Nephron progenitor cell (in vitro differentiated cells): Measurements from ENCODE around the gene MFSD2A.
A peak's percentile ranks its signal among the peaks of the same experiment; 100 is the strongest.
"Not testable (repeated sequence)": the region's sequence is repeated elsewhere in the genome, so short reads cannot be mapped to it uniquely, and the experiment has no call there.

Experiments
- DNase-seq: peaks from one replicate; pipeline ENCODE4 v3.0.0; 2021
- H3K27ac Mint-ChIP-seq: 2 replicates; pipeline ENCODE4 v1.8.0; 2021; ENCODE audit warnings: mild to moderate bottlenecking, moderate library complexity, mixed read lengths
- H3K27me3 Mint-ChIP-seq: 2 replicates; pipeline ENCODE4 v1.8.0; 2021; ENCODE audit warnings: mild to moderate bottlenecking, low read depth, mixed read lengths; ENCODE audit not compliant: poor library complexity
- H3K36me3 Mint-ChIP-seq: 2 replicates; pipeline ENCODE4 v1.8.0; 2021; ENCODE audit warnings: low read depth, mixed read lengths
- H3K4me1 Mint-ChIP-seq: 2 replicates; pipeline ENCODE4 v1.8.0; 2021; ENCODE audit warnings: mixed read lengths
- H3K4me3 Mint-ChIP-seq: 2 replicates; pipeline ENCODE4 v1.8.0; 2021; ENCODE audit warnings: mild to moderate bottlenecking, moderate library complexity, mixed read lengths
- H3K9me3 Mint-ChIP-seq: 2 replicates; pipeline ENCODE4 v1.8.0; 2021; ENCODE audit warnings: mild to moderate bottlenecking, moderate library complexity, mixed read lengths
- TF ChIP-seq, protein P1 (sequence below): fragments of 200-600 bp; sonication (generic); IDR thresholded peaks from 2 replicates; pipeline ENCODE4 v1.5.0; 2021; ENCODE audit warnings: antibody characterized with exemption

MFSD2A gene

DNA sequence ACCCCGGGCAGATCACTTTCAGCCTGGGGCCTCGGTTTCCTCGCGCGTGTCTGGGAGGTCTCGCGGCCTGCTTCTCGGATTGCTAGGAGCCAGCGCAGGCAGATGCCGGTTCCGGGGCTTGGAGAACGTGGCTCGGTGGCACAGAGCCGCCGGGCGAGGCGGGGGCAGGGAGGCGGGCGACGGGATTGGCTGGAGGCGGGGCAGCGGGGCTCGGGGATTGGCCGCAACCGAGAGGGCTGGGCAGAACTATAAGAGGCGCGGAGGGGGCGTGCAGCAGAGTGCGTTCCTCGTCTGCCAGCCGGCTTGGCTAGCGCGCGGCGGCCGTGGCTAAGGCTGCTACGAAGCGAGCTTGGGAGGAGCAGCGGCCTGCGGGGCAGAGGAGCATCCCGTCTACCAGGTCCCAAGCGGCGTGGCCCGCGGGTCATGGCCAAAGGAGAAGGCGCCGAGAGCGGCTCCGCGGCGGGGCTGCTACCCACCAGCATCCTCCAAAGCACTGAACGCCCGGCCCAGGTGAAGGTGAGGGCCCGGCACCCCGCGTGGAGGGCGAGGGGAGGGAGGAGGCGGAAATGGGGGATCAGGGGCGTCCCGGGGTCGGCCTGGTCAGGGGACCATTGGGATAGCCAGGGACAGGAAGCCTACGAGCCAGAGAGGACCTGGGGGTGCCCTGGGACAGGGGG lies at the start of gene MFSD2A:
Gene MFSD2A, plus strand, starts transcription at position 276 of the 677 bp plus-strand sequence. Its CDS starts 148 bp downstream, at position 424.
- DNase-seq: peak; percentile 94
- Mint-ChIP-seq H3K27me3 (peaks cover 62% of the 10 kb centered on the region), H3K27ac (no peak within 1 kb of the TSS), H3K4me1 (peaks cover 13% of the 10 kb centered on the region), H3K4me3 (peak within 1 kb of the TSS; percentile 88), H3K9me3 (peaks cover 6% of the 10 kb centered on the region), H3K36me3 (peaks cover 5% of the 10 kb centered on the region)
- TF ChIP-seq, protein P1, sequence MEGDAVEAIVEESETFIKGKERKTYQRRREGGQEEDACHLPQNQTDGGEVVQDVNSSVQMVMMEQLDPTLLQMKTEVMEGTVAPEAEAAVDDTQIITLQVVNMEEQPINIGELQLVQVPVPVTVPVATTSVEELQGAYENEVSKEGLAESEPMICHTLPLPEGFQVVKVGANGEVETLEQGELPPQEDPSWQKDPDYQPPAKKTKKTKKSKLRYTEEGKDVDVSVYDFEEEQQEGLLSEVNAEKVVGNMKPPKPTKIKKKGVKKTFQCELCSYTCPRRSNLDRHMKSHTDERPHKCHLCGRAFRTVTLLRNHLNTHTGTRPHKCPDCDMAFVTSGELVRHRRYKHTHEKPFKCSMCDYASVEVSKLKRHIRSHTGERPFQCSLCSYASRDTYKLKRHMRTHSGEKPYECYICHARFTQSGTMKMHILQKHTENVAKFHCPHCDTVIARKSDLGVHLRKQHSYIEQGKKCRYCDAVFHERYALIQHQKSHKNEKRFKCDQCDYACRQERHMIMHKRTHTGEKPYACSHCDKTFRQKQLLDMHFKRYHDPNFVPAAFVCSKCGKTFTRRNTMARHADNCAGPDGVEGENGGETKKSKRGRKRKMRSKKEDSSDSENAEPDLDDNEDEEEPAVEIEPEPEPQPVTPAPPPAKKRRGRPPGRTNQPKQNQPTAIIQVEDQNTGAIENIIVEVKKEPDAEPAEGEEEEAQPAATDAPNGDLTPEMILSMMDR: no peak

DNA sequence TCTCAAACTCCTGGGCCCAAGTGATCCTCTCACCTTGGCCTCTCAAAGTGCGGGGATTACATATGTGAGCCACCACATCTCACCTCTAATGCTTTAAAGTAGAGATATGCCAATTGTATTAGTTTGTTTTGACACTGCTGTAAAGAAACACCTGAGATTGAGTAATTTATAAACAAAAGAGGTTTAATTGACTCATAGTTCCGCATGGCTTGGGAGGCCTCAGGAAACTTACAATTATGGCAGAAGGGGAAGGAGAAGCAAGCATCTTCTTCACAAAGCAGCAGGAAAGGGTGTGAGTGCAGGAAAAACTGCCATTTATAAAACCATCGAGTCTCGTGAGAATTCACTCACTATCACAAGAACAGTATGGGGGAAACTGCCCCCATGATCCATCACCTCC lies 49.8 kb upstream of the MFSD2A start:
- Mint-ChIP-seq H3K27me3 (peaks cover 46% of the 10 kb centered on the region), H3K27ac (no peak overlapping the region), H3K4me3 (no peak overlapping the region), H3K9me3 (peaks cover 28% of the 10 kb centered on the region), H3K4me1 (peaks cover 6% of the 10 kb centered on the region), H3K36me3 (peaks cover 5% of the 10 kb centered on the region)
- DNase-seq: no peak
- TF ChIP-seq, protein P1: no peak

DNA sequence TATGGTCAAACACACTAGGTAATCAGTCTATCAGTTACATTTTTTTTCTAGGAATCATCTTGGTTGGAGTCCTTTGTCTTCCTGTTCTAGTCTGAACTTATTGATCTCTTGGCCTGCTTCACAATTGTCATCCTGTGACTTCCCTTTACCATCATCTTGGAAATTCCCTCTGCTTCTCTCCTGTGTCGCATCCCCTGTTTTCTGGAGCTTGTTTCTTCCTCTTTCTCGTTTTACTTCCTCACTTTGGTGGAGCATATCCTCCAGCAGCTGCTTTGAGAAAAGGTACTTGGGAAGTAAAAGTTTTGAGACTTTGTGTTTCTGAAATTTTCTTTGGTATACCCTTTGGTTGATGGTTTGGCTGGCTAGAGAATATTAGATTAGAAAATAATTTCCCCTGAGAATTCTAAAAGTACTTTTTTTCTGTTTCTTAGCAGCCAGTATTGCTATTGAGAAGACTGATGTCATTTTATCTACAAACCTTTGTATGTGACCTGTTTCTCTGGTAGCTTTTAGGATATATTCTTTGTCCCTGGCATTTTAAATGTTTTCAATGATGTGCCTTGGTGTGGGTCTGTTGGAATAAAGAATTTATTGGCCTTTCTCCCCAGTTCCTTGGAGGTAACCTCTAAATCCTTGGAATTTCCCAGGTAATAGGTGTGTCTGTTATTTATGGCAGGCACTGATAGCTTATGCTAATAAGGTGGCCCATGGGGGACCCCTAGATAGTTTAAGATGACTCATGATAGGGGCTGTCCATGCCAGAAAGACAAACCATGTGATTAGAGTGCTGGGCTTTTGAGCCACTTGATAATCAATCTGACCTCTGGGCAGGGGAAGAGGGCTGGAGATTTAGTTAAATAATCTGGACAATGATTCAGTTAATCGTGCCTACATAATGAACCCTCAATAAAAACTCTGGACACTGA lies 47.2 kb upstream of the MFSD2A start:
- TF ChIP-seq, protein P1: no peak
- Mint-ChIP-seq H3K4me3 (no peak overlapping the region), H3K27ac (no peak overlapping the region), H3K4me1 (no peaks in the 10 kb centered on the region), H3K36me3 (peaks cover 5% of the 10 kb centered on the region), H3K9me3 (peaks cover 28% of the 10 kb centered on the region), H3K27me3 (peaks cover 39% of the 10 kb centered on the region)
- no peak for DNase-seq

DNA sequence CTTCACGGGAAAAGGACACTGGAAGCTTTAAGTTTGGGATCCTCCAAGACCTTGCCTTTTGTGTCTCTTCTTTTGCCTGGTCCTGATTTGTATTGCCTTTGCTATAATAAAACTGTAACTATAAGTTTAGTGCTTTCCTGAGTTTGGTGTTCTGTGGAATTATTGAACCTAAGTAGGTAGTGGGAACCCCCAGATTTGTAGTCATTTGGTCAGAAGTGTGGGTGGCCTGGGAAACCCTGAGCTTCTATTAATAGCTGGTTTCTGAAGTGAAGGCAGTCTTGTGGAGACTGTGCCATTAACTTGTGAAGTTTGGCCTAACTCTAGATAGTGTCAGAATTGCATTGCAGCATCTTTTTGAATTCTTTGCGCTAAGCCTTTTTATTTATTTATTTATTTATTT lies 46.4 kb upstream of the MFSD2A start:
- no peak overlapping the region for H3K27ac Mint-ChIP-seq
- peaks cover 24% of the 10 kb centered on the region for H3K9me3 Mint-ChIP-seq
- TF ChIP-seq, protein P1: no peak
- DNase-seq: no peak
- H3K4me1 Mint-ChIP-seq: no peaks in the 10 kb centered on the region
- no peak overlapping the region for H3K4me3 Mint-ChIP-seq
- H3K36me3 Mint-ChIP-seq: peaks cover 5% of the 10 kb centered on the region
- peaks cover 32% of the 10 kb centered on the region for H3K27me3 Mint-ChIP-seq

DNA sequence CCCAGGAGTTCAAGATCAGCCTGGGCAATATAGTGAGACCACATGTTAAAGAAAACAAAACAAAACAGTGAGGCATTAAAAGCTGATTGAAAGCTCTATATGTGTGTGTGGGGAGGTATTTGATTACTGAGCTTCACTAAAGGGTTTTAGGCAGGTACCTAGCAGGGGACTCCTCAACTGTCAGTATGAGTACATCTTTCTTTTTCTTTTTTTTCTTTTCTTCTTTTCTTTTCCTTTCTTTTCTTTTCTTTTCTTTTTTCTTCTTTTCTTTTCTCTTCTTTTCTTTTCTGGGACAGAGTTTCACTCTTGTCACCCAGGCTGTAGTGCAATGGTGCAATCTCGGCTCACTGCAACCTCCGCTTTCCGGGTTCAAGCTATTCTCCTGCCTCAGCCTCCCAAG lies 44.7 kb upstream of the MFSD2A start:
- H3K9me3 Mint-ChIP-seq: peaks cover 24% of the 10 kb centered on the region
- H3K4me1 Mint-ChIP-seq: no peaks in the 10 kb centered on the region
- peaks cover 5% of the 10 kb centered on the region for H3K36me3 Mint-ChIP-seq
- no peak overlapping the region for H3K27ac Mint-ChIP-seq
- H3K27me3 Mint-ChIP-seq: peaks cover 15% of the 10 kb centered on the region
- TF ChIP-seq, protein P1: no peak
- no peak overlapping the region for H3K4me3 Mint-ChIP-seq
- no peak for DNase-seq

DNA sequence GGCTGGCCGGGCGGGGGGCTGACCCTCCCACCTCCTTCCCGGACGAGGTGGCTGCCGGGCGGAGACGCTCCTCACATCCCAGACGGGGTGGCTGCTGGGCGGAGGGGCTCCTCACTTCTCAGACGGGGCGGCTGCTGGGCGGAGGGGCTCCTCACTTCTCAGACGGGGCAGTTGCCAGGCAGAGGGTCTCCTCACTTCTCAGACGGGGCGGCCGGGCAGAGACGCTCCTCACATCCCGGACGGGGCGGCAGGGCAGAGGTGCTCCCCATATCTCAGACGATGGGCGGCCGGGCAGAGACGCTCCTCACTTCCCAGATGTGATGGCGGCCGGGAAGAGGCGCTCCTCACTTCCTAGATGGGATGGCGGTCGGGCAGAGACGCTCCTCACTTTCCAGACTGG lies 41.8 kb upstream of the MFSD2A start:
- Mint-ChIP-seq H3K27me3 (peaks cover 22% of the 10 kb centered on the region), H3K9me3 (peaks cover 19% of the 10 kb centered on the region)
- H3K27ac Mint-ChIP-seq, H3K36me3 Mint-ChIP-seq, DNase-seq, H3K4me1 Mint-ChIP-seq, H3K4me3 Mint-ChIP-seq: not testable (repeated sequence)
